ENCODE measurements around the gene INTS7.
"Not testable (repeated sequence)": the region's sequence is repeated elsewhere in the genome, so short reads cannot be mapped to it uniquely, and the experiment has no call there.

Gene INTS7

DNA sequence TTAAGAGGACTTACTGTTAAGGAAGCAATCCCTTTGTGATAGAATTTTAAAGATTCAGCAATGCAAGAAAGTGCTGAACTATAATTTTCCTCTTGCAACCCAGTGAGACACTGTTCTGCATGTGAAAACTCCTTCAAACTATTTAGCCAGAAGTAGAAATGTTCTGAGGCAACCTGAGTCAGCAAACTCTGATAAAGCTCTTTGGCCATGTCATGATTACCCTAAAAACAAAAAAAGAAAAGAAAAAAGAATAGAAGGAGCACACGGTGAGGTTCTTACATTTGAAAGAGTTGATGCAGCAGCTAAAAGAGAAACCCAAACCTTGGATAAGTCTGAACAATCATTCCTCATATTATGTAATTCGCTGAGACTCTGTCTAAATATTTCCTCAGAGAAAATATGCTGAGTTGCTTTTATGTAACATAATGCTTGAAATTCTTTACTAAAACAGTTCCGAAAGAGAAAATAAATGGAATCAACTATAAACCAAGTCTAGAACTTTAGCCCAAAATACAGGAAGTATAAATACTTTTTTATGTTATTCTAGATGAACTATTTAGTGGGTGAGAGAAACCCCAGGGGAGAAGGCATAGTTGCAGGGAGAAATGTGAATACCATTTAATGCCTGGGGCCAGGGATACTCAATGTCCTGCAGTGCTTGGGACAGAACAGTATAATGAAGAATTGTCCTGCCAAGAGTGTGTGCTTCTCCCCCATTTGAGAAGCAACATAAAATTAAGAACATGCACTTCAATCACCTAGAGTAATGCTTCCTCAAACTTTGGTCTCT is 60.0 kb downstream of the INTS7 start:
- Mint-ChIP-seq H3K27me3 (no peaks in the 10 kb centered on the region), H3K4me3 (no peak overlapping the region), H3K36me3 (peaks cover 14% of the 10 kb centered on the region), H3K9me3 (ENCODE audit: low read depth) (no peaks in the 10 kb centered on the region), H3K27ac (no peak overlapping the region), H3K4me1 (ENCODE audit: low read depth) (no peaks in the 10 kb centered on the region)

DNA sequence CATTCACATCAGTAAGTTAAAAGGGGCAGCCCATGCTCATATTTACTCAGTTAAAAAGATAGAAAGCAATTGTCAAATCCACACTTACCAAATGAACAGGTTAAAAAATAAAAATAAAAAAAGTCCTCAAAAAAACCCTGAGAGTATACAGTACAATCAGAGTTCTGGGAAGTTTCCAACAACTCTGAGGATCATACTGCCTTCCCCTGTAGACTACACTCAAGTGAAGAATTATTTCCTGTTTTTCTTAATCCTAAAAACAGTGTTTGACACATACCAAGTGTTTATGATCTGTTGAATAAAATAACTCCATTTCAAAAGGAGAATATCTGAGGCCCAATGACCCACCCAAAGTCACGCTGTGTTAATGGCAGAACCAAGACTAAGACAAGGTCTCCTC is 61.8 kb downstream of the INTS7 start:
- Mint-ChIP-seq H3K36me3 (peaks cover 10% of the 10 kb centered on the region), H3K27ac (no peak overlapping the region), H3K4me1 (ENCODE audit: low read depth) (no peaks in the 10 kb centered on the region), H3K4me3 (no peak overlapping the region), H3K9me3 (ENCODE audit: low read depth) (no peaks in the 10 kb centered on the region), H3K27me3 (no peaks in the 10 kb centered on the region)

DNA sequence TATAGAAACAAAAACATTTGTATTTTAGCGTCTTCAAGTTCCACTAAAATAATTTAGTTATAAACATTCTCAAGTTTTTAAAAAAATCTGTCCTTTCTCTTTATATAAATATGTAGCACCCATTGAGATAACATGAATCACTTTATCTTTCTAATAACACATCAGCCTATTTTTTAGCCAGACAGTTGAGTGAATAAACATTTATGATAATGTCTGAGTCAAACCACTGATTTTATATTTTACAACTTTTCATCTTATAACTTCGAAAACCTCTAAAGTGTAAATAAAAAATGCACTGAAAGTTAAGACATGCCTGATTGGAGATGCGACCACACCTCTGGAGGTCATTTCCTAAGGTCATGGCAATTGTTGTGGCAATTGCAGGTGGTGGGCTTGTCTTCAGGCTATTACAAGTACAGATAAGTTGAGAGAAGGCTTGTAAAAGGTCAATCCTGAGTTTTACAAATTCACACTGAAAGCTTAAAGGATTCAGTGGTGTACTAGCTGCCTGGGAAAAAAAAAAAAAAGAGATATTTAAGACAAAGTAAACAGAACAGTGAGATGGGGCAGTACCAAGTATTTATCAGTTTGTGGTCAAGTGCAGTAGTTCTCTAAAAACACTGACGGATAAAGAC is 67.0 kb downstream of the INTS7 start:
- peaks cover 14% of the 10 kb centered on the region for H3K36me3 Mint-ChIP-seq
- no peak overlapping the region for H3K27ac Mint-ChIP-seq
- no peaks in the 10 kb centered on the region for H3K9me3 Mint-ChIP-seq (ENCODE audit: low read depth)
- H3K4me3 Mint-ChIP-seq = no peak overlapping the region
- no peaks in the 10 kb centered on the region for H3K27me3 Mint-ChIP-seq
- no peaks in the 10 kb centered on the region for H3K4me1 Mint-ChIP-seq (ENCODE audit: low read depth)

DNA sequence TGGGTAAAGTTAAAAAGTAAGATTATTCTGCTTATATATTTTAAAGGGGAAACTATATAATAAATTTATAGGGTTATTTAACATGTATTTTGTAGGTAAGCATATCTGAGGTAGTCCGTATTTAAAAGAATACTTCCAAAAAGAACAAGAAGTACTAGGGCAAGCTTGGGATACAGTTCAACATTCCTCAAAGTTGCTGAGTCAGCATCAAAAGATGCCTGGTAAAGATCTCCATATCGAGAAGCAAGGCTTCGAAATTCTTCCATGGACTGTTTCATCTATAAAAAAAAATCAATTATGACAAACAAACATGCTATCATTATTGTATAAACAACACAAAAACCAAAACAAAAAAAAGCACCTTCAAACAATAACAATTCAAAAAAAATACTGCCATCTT is 67.7 kb downstream of the INTS7 start:
- Mint-ChIP-seq H3K9me3 (ENCODE audit: low read depth) (no peaks in the 10 kb centered on the region), H3K4me3 (no peak overlapping the region), H3K36me3 (peaks cover 19% of the 10 kb centered on the region), H3K4me1 (ENCODE audit: low read depth) (no peaks in the 10 kb centered on the region), H3K27me3 (no peaks in the 10 kb centered on the region), H3K27ac (no peak overlapping the region)

DNA sequence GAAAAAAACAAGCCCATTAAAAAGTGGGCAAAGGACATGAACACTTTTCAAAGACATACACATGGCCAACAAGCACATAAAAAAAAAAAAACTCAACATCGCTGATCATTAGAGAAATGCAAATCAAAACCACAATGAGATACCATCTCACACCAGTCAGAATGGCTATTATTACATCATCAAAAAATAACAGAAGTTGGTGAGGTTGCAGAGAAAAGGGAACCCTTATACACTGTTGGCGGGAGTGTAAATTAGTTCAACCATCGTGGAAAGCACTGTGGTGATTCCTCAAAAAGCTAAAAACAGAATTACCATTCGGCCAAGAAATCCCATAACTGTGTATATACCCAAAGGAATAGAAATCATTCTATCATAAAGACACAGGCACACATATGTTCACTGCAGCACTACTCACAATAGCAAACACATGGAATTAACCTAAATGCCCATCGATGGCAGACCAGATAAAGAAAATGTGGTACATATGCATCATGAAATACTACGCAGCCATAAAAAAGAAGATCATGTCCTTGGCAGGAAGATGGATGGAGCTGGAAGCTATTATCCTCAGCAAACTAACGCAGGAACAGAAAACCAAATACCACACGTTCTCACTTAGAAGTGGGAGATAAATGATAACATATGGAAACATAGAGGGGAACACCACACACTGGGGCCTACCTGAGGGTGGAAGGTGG is 70.1 kb downstream of the INTS7 start:
- Mint-ChIP-seq H3K9me3 (ENCODE audit: low read depth) (no peaks in the 10 kb centered on the region), H3K4me3 (no peak overlapping the region), H3K4me1 (ENCODE audit: low read depth) (no peaks in the 10 kb centered on the region), H3K27me3 (no peaks in the 10 kb centered on the region), H3K36me3 (peaks cover 35% of the 10 kb centered on the region), H3K27ac (no peak overlapping the region)

DNA sequence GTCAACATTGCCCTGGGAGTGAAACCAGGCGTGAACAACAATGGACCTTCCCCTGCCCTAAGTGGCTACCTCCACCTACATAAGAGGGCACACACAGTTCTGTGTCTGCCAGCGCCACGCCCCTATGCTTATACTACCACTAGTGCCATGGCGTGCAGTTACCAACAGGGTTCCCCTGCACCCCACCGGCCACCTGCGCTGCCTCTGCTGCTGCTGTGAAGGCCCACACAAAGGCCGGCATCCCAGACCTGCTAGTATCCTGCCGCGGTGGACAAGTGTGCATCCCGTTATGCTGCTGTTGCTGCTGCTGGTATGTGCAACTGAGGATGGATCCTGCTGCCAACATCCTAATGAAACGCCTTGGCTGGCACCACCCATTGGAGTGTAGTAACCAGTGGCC is 75.7 kb downstream of the INTS7 start:
- Mint-ChIP-seq H3K27me3 (no peaks in the 10 kb centered on the region), H3K4me3 (no peak overlapping the region), H3K4me1 (ENCODE audit: low read depth) (no peaks in the 10 kb centered on the region), H3K27ac (no peak overlapping the region), H3K9me3 (ENCODE audit: low read depth) (no peaks in the 10 kb centered on the region), H3K36me3 (peaks cover 40% of the 10 kb centered on the region)

DNA sequence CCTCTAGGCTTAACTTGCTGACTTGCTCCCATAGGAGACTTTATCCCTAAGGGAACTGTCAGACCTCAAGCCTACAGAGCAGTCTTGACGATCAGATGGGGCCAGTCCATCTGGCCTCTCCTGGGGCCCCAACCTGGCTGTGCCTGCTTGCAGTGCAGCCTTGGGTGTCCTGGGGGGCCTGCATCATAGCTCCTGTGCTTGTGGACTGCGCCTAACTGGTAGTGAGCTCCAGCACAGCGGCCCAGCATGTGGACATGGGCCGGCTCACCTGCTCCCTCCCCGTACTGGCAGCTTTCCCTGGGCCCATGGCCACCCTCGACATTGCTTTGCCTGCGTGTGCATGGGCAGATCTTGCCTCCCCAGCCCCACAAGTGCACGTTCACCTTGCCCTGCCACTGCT is 76.1 kb downstream of the INTS7 start:
- H3K27me3 Mint-ChIP-seq = no peaks in the 10 kb centered on the region
- H3K4me3 Mint-ChIP-seq = no peak overlapping the region
- H3K4me1 Mint-ChIP-seq (ENCODE audit: low read depth) = no peaks in the 10 kb centered on the region
- H3K27ac Mint-ChIP-seq = no peak overlapping the region
- no peaks in the 10 kb centered on the region for H3K9me3 Mint-ChIP-seq (ENCODE audit: low read depth)
- peaks cover 38% of the 10 kb centered on the region for H3K36me3 Mint-ChIP-seq

DNA sequence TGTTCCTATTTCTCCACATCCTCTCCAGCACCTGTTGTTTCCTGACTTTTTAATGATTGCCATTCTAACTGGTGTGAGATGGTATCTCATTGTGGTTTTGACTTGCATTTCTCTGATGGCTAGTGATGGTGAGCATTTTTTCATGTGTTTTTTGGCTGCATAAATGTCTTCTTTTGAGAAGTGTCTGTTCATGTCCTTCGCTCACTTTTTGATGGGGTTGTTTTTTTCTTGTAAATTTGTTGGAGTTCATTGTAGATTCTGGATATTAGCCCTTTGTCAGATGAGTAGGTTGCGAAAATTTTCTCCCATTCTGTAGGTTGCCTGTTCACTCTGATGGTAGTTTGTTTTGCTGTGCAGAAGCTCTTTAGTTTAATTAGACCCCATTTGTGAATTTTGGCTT is 81.3 kb downstream of the INTS7 start:
- H3K4me3 Mint-ChIP-seq; H3K4me1 Mint-ChIP-seq (ENCODE audit: low read depth); H3K27me3 Mint-ChIP-seq; H3K27ac Mint-ChIP-seq; H3K9me3 Mint-ChIP-seq (ENCODE audit: low read depth): not testable (repeated sequence)
- H3K36me3 Mint-ChIP-seq = peaks cover 21% of the 10 kb centered on the region

DNA sequence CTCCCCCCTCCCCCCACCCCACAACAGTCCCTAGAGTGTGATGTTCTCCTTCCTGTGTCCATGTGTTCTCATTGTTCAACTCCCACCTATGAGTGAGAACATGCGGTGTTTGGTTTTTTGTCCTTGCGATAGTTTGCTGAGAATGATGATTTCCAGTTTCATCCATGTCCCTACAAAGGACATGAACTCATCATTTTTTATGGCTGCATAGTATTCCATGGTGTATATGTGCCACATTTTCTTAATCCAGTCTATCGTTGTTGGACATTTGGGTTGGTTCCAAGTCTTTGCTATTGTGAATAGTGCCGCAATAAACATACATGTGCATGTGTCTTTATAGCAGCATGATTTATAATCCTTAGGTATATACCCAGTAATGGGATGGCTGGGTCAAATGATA is 81.8 kb downstream of the INTS7 start:
- H3K9me3 Mint-ChIP-seq (ENCODE audit: low read depth); H3K27ac Mint-ChIP-seq; H3K27me3 Mint-ChIP-seq; H3K4me3 Mint-ChIP-seq; H3K4me1 Mint-ChIP-seq (ENCODE audit: low read depth): not testable (repeated sequence)
- peaks cover 19% of the 10 kb centered on the region for H3K36me3 Mint-ChIP-seq

DNA sequence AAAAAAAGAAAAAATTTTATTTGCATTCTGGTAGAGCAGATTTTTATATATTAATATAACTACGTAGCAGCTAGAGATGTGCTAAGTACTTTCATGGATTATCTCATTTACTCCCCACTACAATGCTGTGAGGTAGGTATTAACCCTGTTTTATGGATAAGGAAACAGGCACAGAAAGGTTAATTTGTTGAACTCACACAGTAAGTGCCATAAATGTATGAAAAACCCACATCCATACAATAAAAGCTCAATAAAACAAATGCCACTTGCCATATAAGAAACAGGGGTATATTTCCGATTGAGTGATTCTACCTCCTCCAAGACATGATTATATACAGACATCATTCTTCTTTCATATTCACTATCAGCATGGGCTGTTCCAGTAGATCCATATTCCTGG is 83.1 kb downstream of the INTS7 start:
- peaks cover 3% of the 10 kb centered on the region for H3K4me1 Mint-ChIP-seq (ENCODE audit: low read depth)
- H3K9me3 Mint-ChIP-seq (ENCODE audit: low read depth) = no peaks in the 10 kb centered on the region
- peaks cover 16% of the 10 kb centered on the region for H3K36me3 Mint-ChIP-seq
- H3K27me3 Mint-ChIP-seq = no peaks in the 10 kb centered on the region
- H3K4me3 Mint-ChIP-seq = no peak overlapping the region
- no peak overlapping the region for H3K27ac Mint-ChIP-seq

DNA sequence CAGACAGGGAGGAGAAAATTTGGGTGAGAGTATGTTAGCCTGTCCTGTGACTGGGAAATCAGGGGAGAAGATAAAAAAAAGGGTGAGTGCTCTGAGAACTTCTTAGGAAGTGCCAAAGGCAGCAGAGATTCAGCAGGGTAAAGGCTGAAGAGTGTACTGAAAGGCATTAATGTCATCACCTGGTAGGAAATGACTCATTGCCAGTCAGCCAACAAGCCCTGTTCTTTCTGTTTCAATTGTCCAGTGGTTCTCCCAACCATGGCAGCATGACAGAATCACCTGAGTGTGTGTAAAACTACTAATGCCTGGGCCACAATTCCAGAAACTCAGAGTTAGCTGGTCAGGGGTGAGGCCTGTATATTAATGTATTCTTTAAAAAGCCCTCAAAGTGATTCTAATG is 83.5 kb downstream of the INTS7 start:
- Mint-ChIP-seq H3K4me3 (no peak overlapping the region), H3K4me1 (ENCODE audit: low read depth) (peaks cover 3% of the 10 kb centered on the region), H3K36me3 (peaks cover 14% of the 10 kb centered on the region), H3K27me3 (no peaks in the 10 kb centered on the region), H3K9me3 (ENCODE audit: low read depth) (no peaks in the 10 kb centered on the region), H3K27ac (no peak overlapping the region)

DNA sequence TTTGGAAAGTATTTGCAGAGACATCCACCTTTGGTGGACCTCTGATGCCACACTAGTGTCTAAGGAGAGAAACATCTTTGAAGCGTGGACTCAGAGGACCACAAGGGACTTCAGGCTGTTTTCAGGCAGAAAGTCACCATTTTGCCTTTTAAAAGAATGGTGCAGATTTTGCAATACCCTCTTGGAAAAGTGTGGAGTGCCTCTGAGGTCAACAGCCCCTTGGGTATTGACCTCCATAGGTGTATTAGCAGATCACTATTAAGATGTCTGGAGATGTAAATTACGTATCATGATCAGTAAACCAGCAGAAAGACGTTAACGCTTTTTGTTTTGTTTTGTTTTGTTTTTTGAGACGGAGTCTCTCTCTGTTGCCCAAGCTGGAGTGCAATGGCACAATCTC is 87.0 kb downstream of the INTS7 start:
- Mint-ChIP-seq H3K27ac (no peak overlapping the region), H3K9me3 (ENCODE audit: low read depth) (no peaks in the 10 kb centered on the region), H3K27me3 (no peaks in the 10 kb centered on the region), H3K4me3 (no peak overlapping the region), H3K4me1 (ENCODE audit: low read depth) (peaks cover 3% of the 10 kb centered on the region), H3K36me3 (peaks cover 10% of the 10 kb centered on the region)

DNA sequence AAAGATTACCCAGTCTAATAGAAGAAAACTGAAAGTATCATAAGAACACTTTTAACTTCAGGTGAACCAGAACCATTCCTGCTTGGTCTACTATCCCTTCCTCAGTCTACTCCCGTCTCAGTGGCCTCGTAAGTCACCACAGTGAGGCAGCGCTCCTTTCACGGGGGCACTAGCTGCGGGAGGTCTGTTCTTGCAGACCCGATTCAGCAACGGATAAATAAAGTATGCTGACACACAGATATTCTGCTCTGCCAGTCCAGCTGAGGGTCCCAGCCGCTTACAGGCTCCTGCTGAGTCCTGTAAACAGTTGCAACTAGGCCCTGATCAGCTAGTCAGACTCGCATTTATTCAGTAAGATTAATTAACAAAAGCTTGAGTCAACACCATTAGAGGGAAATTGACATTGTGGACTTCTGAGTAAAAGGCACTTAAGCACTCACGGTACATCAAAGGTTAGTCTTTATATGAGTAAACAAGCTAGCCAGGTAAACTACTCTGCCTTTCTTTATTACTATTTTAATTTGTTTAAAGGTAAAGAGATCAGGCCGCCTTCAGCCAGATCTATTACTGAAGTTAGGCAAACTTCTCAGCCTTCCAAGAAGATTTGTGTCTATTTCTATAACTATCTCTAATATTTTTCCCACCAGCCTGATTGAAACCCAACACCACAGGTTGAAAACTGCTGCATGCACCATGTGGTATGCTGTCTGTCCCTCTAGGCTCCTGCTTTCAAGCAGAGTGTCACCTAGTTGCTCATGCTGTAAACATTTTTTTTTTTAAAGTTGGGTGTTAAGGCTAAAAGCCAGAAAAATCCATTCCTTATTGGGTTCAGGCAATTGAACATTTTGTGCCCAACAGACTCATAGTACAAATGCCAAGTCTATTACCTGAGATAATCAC is 87.7 kb downstream of the INTS7 start:
- peaks cover 10% of the 10 kb centered on the region for H3K36me3 Mint-ChIP-seq
- no peaks in the 10 kb centered on the region for H3K27me3 Mint-ChIP-seq
- H3K4me1 Mint-ChIP-seq (ENCODE audit: low read depth) = peaks cover 3% of the 10 kb centered on the region
- no peak overlapping the region for H3K4me3 Mint-ChIP-seq
- H3K27ac Mint-ChIP-seq = no peak overlapping the region
- no peaks in the 10 kb centered on the region for H3K9me3 Mint-ChIP-seq (ENCODE audit: low read depth)

DNA sequence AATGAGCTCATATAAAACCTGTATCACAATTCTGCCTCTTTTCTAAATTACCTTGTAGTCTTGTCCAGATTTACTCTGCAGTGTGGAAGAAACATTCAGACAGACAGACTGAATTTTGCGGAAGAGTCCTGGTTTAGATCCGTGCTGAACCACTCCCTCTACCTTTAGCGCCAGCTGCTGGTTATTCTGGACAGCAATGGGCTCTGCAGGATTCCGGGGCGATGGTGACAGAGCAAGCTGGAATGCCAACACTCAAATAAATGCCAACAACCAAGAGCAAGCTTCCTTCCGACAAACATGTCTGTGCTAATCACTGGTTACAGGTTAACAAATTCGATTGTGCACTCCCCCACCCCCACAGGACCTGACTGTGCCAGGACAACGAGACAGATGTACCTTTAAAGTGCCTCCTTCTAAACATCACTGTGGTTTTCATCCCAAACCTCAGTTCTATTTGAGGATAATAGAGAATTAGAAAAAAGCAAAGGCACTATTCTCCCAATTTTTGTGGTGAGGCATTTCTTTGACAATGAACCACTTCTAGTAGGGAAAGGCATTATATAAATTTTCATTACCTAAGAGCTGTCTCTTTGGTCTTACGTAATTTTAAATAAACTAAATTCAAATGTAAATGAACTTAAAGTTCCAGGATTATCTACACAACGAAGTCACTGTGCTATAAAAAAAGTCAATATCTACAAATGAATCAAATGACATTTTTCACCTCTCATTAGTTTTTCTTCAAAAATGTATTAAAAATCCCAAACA is 90.4 kb downstream of the INTS7 start:
- Mint-ChIP-seq H3K36me3 (peaks cover 16% of the 10 kb centered on the region), H3K27me3 (no peaks in the 10 kb centered on the region), H3K4me3 (no peak overlapping the region), H3K27ac (no peak overlapping the region), H3K4me1 (ENCODE audit: low read depth) (peaks cover 8% of the 10 kb centered on the region), H3K9me3 (ENCODE audit: low read depth) (no peaks in the 10 kb centered on the region)
